HEK293 (cell line): ENCODE results near the gene PPP1R12C.

Experiments
- BCL11B ChIP-seq: fragments of 450-650 bp; formaldehyde crosslinking; IDR thresholded peaks from 2 replicates; pipeline ENCODE4 v1.5.1; 2016; ENCODE audit warnings: low read depth, missing biosample characterization, missing genetic modification characterization
- FEZF1 ChIP-seq: fragments of 450-650 bp; formaldehyde crosslinking; IDR thresholded peaks from 2 replicates; pipeline ENCODE4 v1.5.1; 2016; ENCODE audit warnings: missing biosample characterization, missing genetic modification characterization
- KLF1 ChIP-seq: fragments of 450-650 bp; formaldehyde crosslinking; IDR thresholded peaks from 2 replicates; pipeline ENCODE4 v1.5.1; 2016; ENCODE audit warnings: missing biosample characterization, missing genetic modification characterization
- MEIS1 ChIP-seq: sonication (generic); formaldehyde crosslinking; IDR thresholded peaks from 2 replicates; pipeline ENCODE4 v1.8.1; 2022; ENCODE audit warnings: missing genetic modification reagents, mild to moderate bottlenecking, borderline replicate concordance
- MYNN ChIP-seq: fragments of 450-650 bp; formaldehyde crosslinking; IDR thresholded peaks from 2 replicates; pipeline ENCODE4 v1.5.1; 2016; ENCODE audit warnings: missing biosample characterization, missing genetic modification characterization, borderline replicate concordance
- PRDM1 ChIP-seq: fragments of 450-650 bp; formaldehyde crosslinking; IDR thresholded peaks from 2 replicates; pipeline ENCODE4; 2016; ENCODE audit warnings: missing biosample characterization, missing genetic modification characterization
- SP7 ChIP-seq: fragments of 450-650 bp; formaldehyde crosslinking; IDR thresholded peaks from 2 replicates; pipeline ENCODE4 v1.5.1; 2016; ENCODE audit warnings: missing biosample characterization, missing genetic modification characterization
- YY1 ChIP-seq: fragments of 450-650 bp; formaldehyde crosslinking; IDR thresholded peaks from 2 replicates; pipeline ENCODE4 v1.5.1; 2018; ENCODE audit warnings: missing biosample characterization, missing genetic modification characterization
- ZEB2 ChIP-seq: fragments of 450-650 bp; formaldehyde crosslinking; IDR thresholded peaks from 2 replicates; pipeline ENCODE4 v1.5.1; 2016; ENCODE audit warnings: missing biosample characterization, missing genetic modification characterization
- ZFHX2 ChIP-seq: fragments of 450-650 bp; formaldehyde crosslinking; conservative IDR thresholded peaks from 2 replicates; pipeline ENCODE4 v1.5.1; 2016; ENCODE audit warnings: missing biosample characterization, missing genetic modification characterization
- ZFP41 ChIP-seq: fragments of 450-650 bp; formaldehyde crosslinking; IDR thresholded peaks from 2 replicates; pipeline ENCODE4 v1.5.1; 2016; ENCODE audit warnings: missing biosample characterization, missing genetic modification characterization, borderline replicate concordance
- ZNF121 ChIP-seq: fragments of 450-650 bp; formaldehyde crosslinking; IDR thresholded peaks from 2 replicates; pipeline ENCODE4 v1.5.1; 2016; ENCODE audit warnings: missing biosample characterization, missing genetic modification characterization
- ZNF202 ChIP-seq: fragments of 450-650 bp; formaldehyde crosslinking; IDR thresholded peaks from 2 replicates; pipeline ENCODE4 v1.5.1; 2016; ENCODE audit warnings: missing biosample characterization, missing genetic modification characterization, borderline replicate concordance
- ZNF211 ChIP-seq: fragments of 450-650 bp; formaldehyde crosslinking; IDR thresholded peaks from 2 replicates; pipeline ENCODE4 v1.5.1; 2016; ENCODE audit warnings: low read depth, missing biosample characterization, missing genetic modification characterization
- ZNF311 ChIP-seq: fragments of 450-650 bp; formaldehyde crosslinking; IDR thresholded peaks from 2 replicates; pipeline ENCODE4 v1.5.1; 2017; ENCODE audit warnings: missing biosample characterization, missing genetic modification characterization, borderline replicate concordance
- ZNF354C ChIP-seq: fragments of 450-650 bp; formaldehyde crosslinking; IDR thresholded peaks from 2 replicates; pipeline ENCODE4 v1.5.1; 2016; ENCODE audit warnings: missing biosample characterization, missing genetic modification characterization, low read depth, borderline replicate concordance
- ZNF394 ChIP-seq: fragments of 450-650 bp; formaldehyde crosslinking; IDR thresholded peaks from 2 replicates; pipeline ENCODE4 v1.5.1; 2016; ENCODE audit warnings: missing biosample characterization, missing genetic modification characterization, mild to moderate bottlenecking, moderate library complexity, borderline replicate concordance
- ZNF416 ChIP-seq: fragments of 450-650 bp; formaldehyde crosslinking; IDR thresholded peaks from 2 replicates; pipeline ENCODE4 v1.5.1; 2016; ENCODE audit warnings: missing biosample characterization, missing genetic modification characterization
- ZNF426 ChIP-seq: fragments of 450-650 bp; formaldehyde crosslinking; IDR thresholded peaks from 2 replicates; pipeline ENCODE4 v1.5.1; 2017; ENCODE audit warnings: missing biosample characterization, missing genetic modification characterization, mild to moderate bottlenecking, inconsistent platforms, moderate library complexity
- ZNF548 ChIP-seq: fragments of 450-650 bp; formaldehyde crosslinking; IDR thresholded peaks from 2 replicates; pipeline ENCODE4 v1.5.1; 2016; ENCODE audit warnings: missing biosample characterization, missing genetic modification characterization
- ZNF560 ChIP-seq: fragments of 450-650 bp; formaldehyde crosslinking; IDR thresholded peaks from 2 replicates; pipeline ENCODE4 v1.5.1; 2017; ENCODE audit warnings: missing biosample characterization, missing genetic modification characterization, borderline replicate concordance
- ZNF585B ChIP-seq: fragments of 450-650 bp; formaldehyde crosslinking; IDR thresholded peaks from 2 replicates; pipeline ENCODE4 v1.5.1; 2016; ENCODE audit warnings: missing biosample characterization, missing genetic modification characterization
- ZNF621 ChIP-seq: fragments of 450-650 bp; formaldehyde crosslinking; IDR thresholded peaks from 2 replicates; pipeline ENCODE4 v1.5.1; 2017; ENCODE audit warnings: missing biosample characterization, missing genetic modification characterization
- ZNF654 ChIP-seq: fragments of 450-650 bp; formaldehyde crosslinking; IDR thresholded peaks from 2 replicates; pipeline ENCODE4 v1.5.1; 2016; ENCODE audit warnings: low read depth, missing biosample characterization, missing genetic modification characterization
- ZNF660 ChIP-seq: fragments of 450-650 bp; IDR thresholded peaks from 2 replicates; pipeline ENCODE4 v1.5.1; 2018; ENCODE audit warnings: missing biosample characterization, mild to moderate bottlenecking, missing genetic modification characterization
- ZNF664 ChIP-seq: fragments of 450-650 bp; formaldehyde crosslinking; IDR thresholded peaks from 2 replicates; pipeline ENCODE4 v1.5.1; 2016; ENCODE audit warnings: missing biosample characterization, missing genetic modification characterization
- ZNF76 ChIP-seq: fragments of 450-650 bp; formaldehyde crosslinking; IDR thresholded peaks from 2 replicates; pipeline ENCODE4; 2016; ENCODE audit warnings: low read depth, missing biosample characterization, missing genetic modification characterization, borderline replicate concordance
- ZNF776 ChIP-seq: fragments of 450-650 bp; formaldehyde crosslinking; IDR thresholded peaks from 2 replicates; pipeline ENCODE4 v1.5.0; 2017; ENCODE audit warnings: missing biosample characterization, missing genetic modification characterization, borderline replicate concordance
- ZSCAN16 ChIP-seq: fragments of 450-650 bp; formaldehyde crosslinking; IDR thresholded peaks from 2 replicates; pipeline ENCODE4 v1.5.1; 2016; ENCODE audit warnings: missing biosample characterization, missing genetic modification characterization
- TF ChIP-seq, protein P1 (sequence below): fragments of 450-650 bp; formaldehyde crosslinking; IDR thresholded peaks from 2 replicates; pipeline ENCODE4 v1.5.1; 2016; ENCODE audit warnings: missing biosample characterization, missing genetic modification characterization
- TF ChIP-seq, protein P2 (sequence below): fragments of 450-650 bp; formaldehyde crosslinking; IDR thresholded peaks from 2 replicates; pipeline ENCODE4 v1.5.1; 2016; ENCODE audit warnings: missing biosample characterization, missing genetic modification characterization
- TF ChIP-seq, protein P3 (sequence below): fragments of 450-650 bp; formaldehyde crosslinking; IDR thresholded peaks from 2 replicates; pipeline ENCODE4 v1.5.1; 2017; ENCODE audit warnings: missing biosample characterization, missing genetic modification characterization
- TF ChIP-seq, protein P4 (sequence below): fragments of 450-650 bp; formaldehyde crosslinking; IDR thresholded peaks from 2 replicates; pipeline ENCODE4 v1.5.1; 2016; ENCODE audit warnings: missing biosample characterization, missing genetic modification characterization
- TF ChIP-seq, protein P5 (sequence below): fragments of 450-650 bp; formaldehyde crosslinking; IDR thresholded peaks from 2 replicates; pipeline ENCODE4 v1.5.1; 2016; ENCODE audit warnings: missing biosample characterization, missing genetic modification characterization, low read depth

The PPP1R12C gene

DNA sequence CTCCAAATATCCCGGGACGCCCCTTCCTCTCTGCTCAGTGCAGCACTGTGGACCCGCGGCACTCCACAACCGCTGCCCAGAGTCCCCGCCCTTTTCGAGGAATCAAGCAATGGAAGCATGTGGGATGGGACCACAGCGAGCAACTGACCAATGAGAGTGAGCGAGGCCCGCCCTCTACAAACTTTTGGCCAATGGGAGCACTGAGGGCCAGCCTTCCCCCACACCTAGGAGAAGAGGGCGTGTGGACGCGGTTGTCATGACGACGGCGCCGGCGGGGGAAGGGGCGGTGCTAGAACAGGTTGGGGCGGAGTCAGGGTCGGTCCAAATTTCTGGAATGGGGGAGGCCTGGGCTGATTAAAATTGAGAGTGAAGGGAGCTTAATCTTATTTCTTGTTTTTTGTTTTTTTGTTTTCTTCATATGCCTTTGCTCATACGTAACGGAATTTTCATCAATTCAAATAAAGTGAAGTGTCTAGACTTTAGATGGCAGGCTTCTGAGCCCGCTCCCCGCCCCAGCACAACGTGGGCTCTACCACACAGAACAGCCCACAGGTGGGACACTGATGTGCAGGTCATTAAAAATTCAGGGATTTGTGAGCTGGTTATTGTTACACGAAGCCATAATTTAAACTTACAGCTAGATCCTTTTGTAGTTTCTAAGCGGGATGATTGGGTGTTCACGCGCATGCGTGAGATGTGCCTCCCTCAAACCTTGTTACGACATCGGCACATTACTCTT is 49.3 kb upstream of the PPP1R12C start, which contains the start of gene DNAAF3 (continued):
- TF ChIP-seq, protein P1, sequence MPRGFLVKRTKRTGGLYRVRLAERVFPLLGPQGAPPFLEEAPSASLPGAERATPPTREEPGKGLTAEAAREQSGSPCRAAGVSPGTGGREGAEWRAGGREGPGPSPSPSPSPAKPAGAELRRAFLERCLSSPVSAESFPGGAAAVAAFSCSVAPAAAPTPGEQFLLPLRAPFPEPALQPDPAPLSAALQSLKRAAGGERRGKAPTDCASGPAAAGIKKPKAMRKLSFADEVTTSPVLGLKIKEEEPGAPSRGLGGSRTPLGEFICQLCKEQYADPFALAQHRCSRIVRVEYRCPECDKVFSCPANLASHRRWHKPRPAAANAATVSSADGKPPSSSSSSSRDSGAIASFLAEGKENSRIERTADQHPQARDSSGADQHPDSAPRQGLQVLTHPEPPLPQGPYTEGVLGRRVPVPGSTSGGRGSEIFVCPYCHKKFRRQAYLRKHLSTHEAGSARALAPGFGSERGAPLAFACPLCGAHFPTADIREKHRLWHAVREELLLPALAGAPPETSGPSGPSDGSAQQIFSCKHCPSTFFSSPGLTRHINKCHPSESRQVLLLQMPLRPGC (tag by site-specific recombination), result no peak
- TF ChIP-seq, protein P2, sequence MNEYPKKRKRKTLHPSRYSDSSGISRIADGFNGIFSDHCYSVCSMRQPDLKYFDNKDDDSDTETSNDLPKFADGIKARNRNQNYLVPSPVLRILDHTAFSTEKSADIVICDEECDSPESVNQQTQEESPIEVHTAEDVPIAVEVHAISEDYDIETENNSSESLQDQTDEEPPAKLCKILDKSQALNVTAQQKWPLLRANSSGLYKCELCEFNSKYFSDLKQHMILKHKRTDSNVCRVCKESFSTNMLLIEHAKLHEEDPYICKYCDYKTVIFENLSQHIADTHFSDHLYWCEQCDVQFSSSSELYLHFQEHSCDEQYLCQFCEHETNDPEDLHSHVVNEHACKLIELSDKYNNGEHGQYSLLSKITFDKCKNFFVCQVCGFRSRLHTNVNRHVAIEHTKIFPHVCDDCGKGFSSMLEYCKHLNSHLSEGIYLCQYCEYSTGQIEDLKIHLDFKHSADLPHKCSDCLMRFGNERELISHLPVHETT (tag by site-specific recombination), result peak; percentile 41; the same call in 1 of the 2 replicates
- TF ChIP-seq ZNF416 (tag by site-specific recombination), result no peak
- no peak for TF ChIP-seq MEIS1 (CRISPR knock-in tag)
- no peak for TF ChIP-seq ZNF654 (tag by site-specific recombination)
- TF ChIP-seq ZNF660 (tag by site-specific recombination), result peak; percentile 80
- no peak for TF ChIP-seq ZNF560 (tag by site-specific recombination)
- TF ChIP-seq ZSCAN16 (tag by site-specific recombination), result no peak
- no peak for TF ChIP-seq ZNF548 (tag by site-specific recombination)
- TF ChIP-seq BCL11B (tag by site-specific recombination), result no peak
- TF ChIP-seq, protein P3, sequence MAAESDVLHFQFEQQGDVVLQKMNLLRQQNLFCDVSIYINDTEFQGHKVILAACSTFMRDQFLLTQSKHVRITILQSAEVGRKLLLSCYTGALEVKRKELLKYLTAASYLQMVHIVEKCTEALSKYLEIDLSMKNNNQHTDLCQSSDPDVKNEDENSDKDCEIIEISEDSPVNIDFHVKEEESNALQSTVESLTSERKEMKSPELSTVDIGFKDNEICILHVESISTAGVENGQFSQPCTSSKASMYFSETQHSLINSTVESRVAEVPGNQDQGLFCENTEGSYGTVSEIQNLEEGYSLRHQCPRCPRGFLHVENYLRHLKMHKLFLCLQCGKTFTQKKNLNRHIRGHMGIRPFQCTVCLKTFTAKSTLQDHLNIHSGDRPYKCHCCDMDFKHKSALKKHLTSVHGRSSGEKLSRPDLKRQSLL (tag by site-specific recombination), result no peak
- TF ChIP-seq ZNF202 (tag by site-specific recombination), result no peak
- TF ChIP-seq PRDM1, result peak; percentile 85
- TF ChIP-seq ZNF76 (tag by site-specific recombination), result peak; percentile 12; the same call in 1 of the 2 replicates
- no peak for TF ChIP-seq ZFP41 (tag by site-specific recombination)
- TF ChIP-seq ZNF211 (tag by site-specific recombination), result no peak; the same call in 1 of the 2 replicates
- TF ChIP-seq YY1 (tag by site-specific recombination), result no peak
- no peak for TF ChIP-seq ZNF585B (tag by site-specific recombination)
- TF ChIP-seq ZNF621 (tag by site-specific recombination), result no peak
- no peak for TF ChIP-seq ZNF354C (tag by site-specific recombination)
- no peak for TF ChIP-seq ZNF664 (tag by site-specific recombination)
- TF ChIP-seq, protein P4, sequence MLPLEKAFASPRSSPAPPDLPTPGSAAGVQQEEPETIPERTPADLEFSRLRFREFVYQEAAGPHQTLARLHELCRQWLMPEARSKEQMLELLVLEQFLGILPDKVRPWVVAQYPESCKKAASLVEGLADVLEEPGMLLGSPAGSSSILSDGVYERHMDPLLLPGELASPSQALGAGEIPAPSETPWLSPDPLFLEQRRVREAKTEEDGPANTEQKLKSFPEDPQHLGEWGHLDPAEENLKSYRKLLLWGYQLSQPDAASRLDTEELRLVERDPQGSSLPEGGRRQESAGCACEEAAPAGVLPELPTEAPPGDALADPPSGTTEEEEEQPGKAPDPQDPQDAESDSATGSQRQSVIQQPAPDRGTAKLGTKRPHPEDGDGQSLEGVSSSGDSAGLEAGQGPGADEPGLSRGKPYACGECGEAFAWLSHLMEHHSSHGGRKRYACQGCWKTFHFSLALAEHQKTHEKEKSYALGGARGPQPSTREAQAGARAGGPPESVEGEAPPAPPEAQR, result peak; percentile 65; the same call in 1 of the 2 replicates
- no peak for TF ChIP-seq ZNF426 (tag by site-specific recombination)
- TF ChIP-seq ZEB2 (tag by site-specific recombination), result peak; percentile 27
- TF ChIP-seq ZNF311, result no peak
- no peak for TF ChIP-seq ZNF121 (tag by site-specific recombination)
- TF ChIP-seq ZNF776 (tag by site-specific recombination), result no peak
- TF ChIP-seq, protein P5, sequence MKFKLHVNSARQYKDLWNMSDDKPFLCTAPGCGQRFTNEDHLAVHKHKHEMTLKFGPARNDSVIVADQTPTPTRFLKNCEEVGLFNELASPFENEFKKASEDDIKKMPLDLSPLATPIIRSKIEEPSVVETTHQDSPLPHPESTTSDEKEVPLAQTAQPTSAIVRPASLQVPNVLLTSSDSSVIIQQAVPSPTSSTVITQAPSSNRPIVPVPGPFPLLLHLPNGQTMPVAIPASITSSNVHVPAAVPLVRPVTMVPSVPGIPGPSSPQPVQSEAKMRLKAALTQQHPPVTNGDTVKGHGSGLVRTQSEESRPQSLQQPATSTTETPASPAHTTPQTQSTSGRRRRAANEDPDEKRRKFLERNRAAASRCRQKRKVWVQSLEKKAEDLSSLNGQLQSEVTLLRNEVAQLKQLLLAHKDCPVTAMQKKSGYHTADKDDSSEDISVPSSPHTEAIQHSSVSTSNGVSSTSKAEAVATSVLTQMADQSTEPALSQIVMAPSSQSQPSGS (tag by site-specific recombination), result no peak
- peak; percentile 73 for TF ChIP-seq KLF1
- no peak for TF ChIP-seq ZNF394 (tag by site-specific recombination)
- peak; percentile 74 for TF ChIP-seq ZFHX2 (tag by site-specific recombination)
- no peak for TF ChIP-seq FEZF1
- TF ChIP-seq SP7 (tag by site-specific recombination), result peak; percentile 80
- no peak for TF ChIP-seq MYNN (tag by site-specific recombination)
